Activated T-helper 1 cell treated with anti-CD3 and anti-CD28 coated beads, Interleukin-12 subunit alpha, Interleukin-12 subunit beta, Interleukin-2, Interleukin-4 antibody, amounts not matched to agents 30 ng/mL and 10 ng/mL and 1 ng/mL, durations not matched to agents 14 hours and 24 hours and 36 hours (primary cell): ENCODE results near the gene FGD4. TPM values are rescaled to one million over a fixed set of nuclear protein-coding genes. Genes with fewer than 3 reads are reported as not detected.
"Not testable (repeated sequence)": the region's sequence is repeated elsewhere in the genome, so short reads cannot be mapped to it uniquely, and the experiment has no call there.

Experiments used
- DNase-seq: peaks from one replicate; pipeline ENCODE4 v3.0.0; 2021; ENCODE audit warnings: low spot score
- H3K27ac Mint-ChIP-seq: one replicate; pipeline ENCODE4 v1.8.0; 2021; ENCODE audit warnings: mild to moderate bottlenecking, mixed read lengths
- H3K27me3 Mint-ChIP-seq: one replicate; pipeline ENCODE4 v1.8.0; 2022; ENCODE audit warnings: mild to moderate bottlenecking, moderate library complexity, mixed read lengths; ENCODE audit not compliant: insufficient read depth
- H3K36me3 Mint-ChIP-seq: one replicate; pipeline ENCODE4 v1.8.0; 2021; ENCODE audit warnings: low read depth, mixed read lengths
- H3K4me1 Mint-ChIP-seq: one replicate; pipeline ENCODE4 v1.8.0; 2021; ENCODE audit warnings: low read depth, mixed read lengths
- H3K4me3 Mint-ChIP-seq: one replicate; pipeline ENCODE4 v1.8.0; 2021; ENCODE audit warnings: mild to moderate bottlenecking, moderate library complexity, mixed read lengths
- H3K9me3 Mint-ChIP-seq: one replicate; pipeline ENCODE4 v1.8.0; 2021; ENCODE audit warnings: mixed read lengths
- intact Hi-C: fragments of 100-400 bp; cut with micrococcal nuclease; formaldehyde crosslinking; loops from one replicate; pipeline ENCODE4 v1.15.1; 2024
- total RNA-seq: library from RNA; stranded (reverse); gene quantifications from 2 replicates; pipeline ENCODE4 v1.2.3, GENCODE V29; 2022

The FGD4 gene
- total RNA-seq, 1 donor from 2014 or later = 0.03 TPM

GRCh38 chr12:32546272-32546671 lies 146.9 kb downstream of the FGD4 start:
- Mint-ChIP-seq H3K27me3 (peaks cover 2% of the 10 kb centered on the region), H3K9me3 (no peaks in the 10 kb centered on the region), H3K27ac (no peak overlapping the region), H3K36me3 (no peaks in the 10 kb centered on the region), H3K4me1 (no peaks in the 10 kb centered on the region), H3K4me3 (no peak overlapping the region)
- intact Hi-C loops = no loop called here
- no peak for DNase-seq

DNA sequence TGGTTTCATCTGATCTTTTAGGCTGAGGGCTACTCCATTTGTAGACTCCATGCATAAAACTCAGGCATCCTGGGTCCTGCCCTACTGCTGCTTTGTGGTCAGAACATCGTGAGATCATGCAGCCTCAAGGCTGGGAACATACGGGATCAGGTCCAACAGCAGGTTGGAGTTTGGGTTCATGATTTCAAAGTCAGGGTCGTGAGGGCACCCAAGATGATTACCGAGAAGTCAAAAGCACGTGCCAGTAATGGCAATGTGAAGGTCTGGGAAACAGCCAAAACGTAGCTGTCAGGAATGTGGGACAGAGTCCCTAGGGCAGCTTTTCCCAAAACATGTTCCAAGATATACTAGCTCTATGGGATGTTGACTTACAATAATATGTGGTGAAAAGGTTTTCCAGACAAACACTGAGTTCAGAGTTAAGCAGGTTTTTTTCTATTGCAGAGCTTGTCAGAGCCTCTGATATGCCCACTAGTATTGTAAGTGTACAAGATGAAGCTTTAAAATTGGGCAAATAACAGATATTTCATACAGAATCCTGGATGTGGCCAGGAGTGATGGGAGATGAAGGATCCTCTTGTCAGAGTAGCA lies 149.4 kb downstream of the FGD4 start:
- no peak overlapping the region for H3K27ac Mint-ChIP-seq
- no peak overlapping the region for H3K4me3 Mint-ChIP-seq
- H3K36me3 Mint-ChIP-seq = no peaks in the 10 kb centered on the region
- no peaks in the 10 kb centered on the region for H3K9me3 Mint-ChIP-seq
- DNase-seq = no peak
- H3K4me1 Mint-ChIP-seq = no peaks in the 10 kb centered on the region
- intact Hi-C loops = no loop called here
- peaks cover 2% of the 10 kb centered on the region for H3K27me3 Mint-ChIP-seq

- Mint-ChIP-seq H3K4me3 (no peak overlapping the region), H3K27me3 (peaks cover 2% of the 10 kb centered on the region), H3K36me3 (no peaks in the 10 kb centered on the region), H3K27ac (no peak overlapping the region), H3K9me3 (no peaks in the 10 kb centered on the region), H3K4me1 (no peaks in the 10 kb centered on the region)
- intact Hi-C loops = no loop called here
- DNase-seq = no peak
Measured at GRCh38 chr12:32549675-32550079, 150.3 kb downstream of the FGD4 start.

DNA sequence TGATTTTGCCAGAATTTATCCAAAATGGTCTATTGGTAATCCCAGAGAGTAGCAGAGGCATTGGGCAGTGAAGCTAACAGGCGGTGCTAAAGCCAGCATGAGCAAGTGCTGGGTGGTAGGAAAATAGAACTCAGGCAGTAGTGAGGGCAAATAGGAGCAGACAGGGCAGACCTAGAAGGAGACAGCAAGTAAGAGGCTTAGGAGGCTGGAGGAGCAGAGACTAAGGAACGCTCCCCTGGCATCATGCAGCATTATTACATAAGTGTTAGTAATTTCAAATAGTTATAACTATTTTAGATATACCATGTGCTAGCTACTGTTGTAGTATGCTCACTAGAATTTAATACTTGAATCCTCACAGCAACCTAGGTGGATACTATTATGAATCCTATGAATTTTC lies 151.7 kb downstream of the FGD4 start:
- Mint-ChIP-seq H3K36me3 (no peaks in the 10 kb centered on the region), H3K27ac (no peak overlapping the region), H3K4me3 (no peak overlapping the region), H3K9me3 (no peaks in the 10 kb centered on the region), H3K4me1 (no peaks in the 10 kb centered on the region), H3K27me3 (peaks cover 4% of the 10 kb centered on the region)
- intact Hi-C loops = no loop called here
- DNase-seq = no peak

DNA sequence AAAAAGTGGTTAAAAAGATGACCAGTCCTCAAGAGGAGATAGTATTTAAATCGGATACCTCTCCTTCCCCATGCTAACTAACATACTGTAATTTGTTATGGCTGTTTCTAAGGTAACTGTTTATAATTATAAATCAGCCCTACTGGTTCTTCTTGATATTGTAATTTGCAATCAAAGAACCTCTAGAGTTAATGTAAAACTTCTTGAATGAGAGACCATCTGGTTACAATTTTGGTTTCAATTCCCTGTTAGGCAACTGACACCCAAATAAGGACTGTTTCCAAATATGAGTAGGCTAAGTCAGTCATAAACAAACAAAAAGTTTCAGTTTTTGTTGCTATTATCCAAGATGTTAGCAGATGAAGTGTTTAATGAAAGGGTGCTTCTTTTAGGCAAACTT lies 159.5 kb downstream of the FGD4 start:
- no peak overlapping the region for H3K27ac Mint-ChIP-seq
- intact Hi-C loops = loop anchor here (1.0 to 5.0 kb wide), 3 partner anchors 24 to 98 kb away; no protein-coding TSS in a partner anchor
- H3K27me3 Mint-ChIP-seq = peaks cover 2% of the 10 kb centered on the region
- DNase-seq = no peak
- peaks cover 33% of the 10 kb centered on the region for H3K4me1 Mint-ChIP-seq
- peaks cover 7% of the 10 kb centered on the region for H3K9me3 Mint-ChIP-seq
- no peak overlapping the region for H3K4me3 Mint-ChIP-seq
- H3K36me3 Mint-ChIP-seq = peaks cover 2% of the 10 kb centered on the region

- DNase-seq = no peak
- peaks cover 3% of the 10 kb centered on the region for H3K36me3 Mint-ChIP-seq
- H3K4me3 Mint-ChIP-seq = no peak overlapping the region
- intact Hi-C loops = loop anchor here (1.0 to 5.0 kb wide), 3 partner anchors 24 to 98 kb away; no protein-coding TSS in a partner anchor
- H3K27ac Mint-ChIP-seq = peak overlapping the region; percentile 30
- peaks cover 7% of the 10 kb centered on the region for H3K9me3 Mint-ChIP-seq
- peaks cover 2% of the 10 kb centered on the region for H3K27me3 Mint-ChIP-seq
- H3K4me1 Mint-ChIP-seq = peaks cover 33% of the 10 kb centered on the region
Measured at GRCh38 chr12:32559434-32559833, 160.1 kb downstream of the FGD4 start.

- no peak overlapping the region for H3K27ac Mint-ChIP-seq
- H3K27me3 Mint-ChIP-seq = no peaks in the 10 kb centered on the region
- peaks cover 4% of the 10 kb centered on the region for H3K36me3 Mint-ChIP-seq
- no peak overlapping the region for H3K4me3 Mint-ChIP-seq
- intact Hi-C loops = no loop called here
- DNase-seq = no peak
- H3K9me3 Mint-ChIP-seq = peaks cover 7% of the 10 kb centered on the region
- H3K4me1 Mint-ChIP-seq = peaks cover 33% of the 10 kb centered on the region
Measured at GRCh38 chr12:32560520-32560919, 161.2 kb downstream of the FGD4 start.

DNA sequence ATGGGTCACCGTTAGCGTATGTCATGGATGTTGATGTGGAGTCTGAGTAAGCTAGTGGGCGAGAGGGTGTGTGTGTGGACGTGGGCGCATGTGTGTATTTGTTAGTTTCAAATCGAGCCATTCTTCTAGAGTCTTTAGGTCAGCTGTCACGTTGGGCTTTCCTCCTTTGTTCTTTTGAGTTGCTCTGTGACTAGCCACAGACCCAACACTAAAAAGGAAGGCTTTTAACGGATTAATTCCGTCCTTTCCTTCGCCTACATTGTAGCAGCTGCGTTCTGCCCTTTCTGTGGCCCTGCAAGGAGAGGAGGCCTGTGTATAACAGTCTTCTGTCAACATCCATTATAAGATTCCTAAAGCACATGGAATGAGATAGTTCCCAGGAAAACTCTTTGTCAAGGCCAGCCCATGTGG lies 162.6 kb downstream of the FGD4 start:
- Mint-ChIP-seq H3K27ac (peak overlapping the region; percentile 32), H3K36me3 (peaks cover 4% of the 10 kb centered on the region), H3K9me3 (peaks cover 7% of the 10 kb centered on the region), H3K4me1 (peaks cover 33% of the 10 kb centered on the region), H3K4me3 (no peak overlapping the region), H3K27me3 (no peaks in the 10 kb centered on the region)
- intact Hi-C loops = no loop called here
- DNase-seq = no peak

GRCh38 chr12:32562413-32562812 lies 163.1 kb downstream of the FGD4 start:
- H3K9me3 Mint-ChIP-seq, H3K27ac Mint-ChIP-seq, H3K27me3 Mint-ChIP-seq, intact Hi-C loops, H3K36me3 Mint-ChIP-seq, H3K4me3 Mint-ChIP-seq, DNase-seq: not testable (repeated sequence)
- H3K4me1 Mint-ChIP-seq = peaks cover 37% of the 10 kb centered on the region

DNA sequence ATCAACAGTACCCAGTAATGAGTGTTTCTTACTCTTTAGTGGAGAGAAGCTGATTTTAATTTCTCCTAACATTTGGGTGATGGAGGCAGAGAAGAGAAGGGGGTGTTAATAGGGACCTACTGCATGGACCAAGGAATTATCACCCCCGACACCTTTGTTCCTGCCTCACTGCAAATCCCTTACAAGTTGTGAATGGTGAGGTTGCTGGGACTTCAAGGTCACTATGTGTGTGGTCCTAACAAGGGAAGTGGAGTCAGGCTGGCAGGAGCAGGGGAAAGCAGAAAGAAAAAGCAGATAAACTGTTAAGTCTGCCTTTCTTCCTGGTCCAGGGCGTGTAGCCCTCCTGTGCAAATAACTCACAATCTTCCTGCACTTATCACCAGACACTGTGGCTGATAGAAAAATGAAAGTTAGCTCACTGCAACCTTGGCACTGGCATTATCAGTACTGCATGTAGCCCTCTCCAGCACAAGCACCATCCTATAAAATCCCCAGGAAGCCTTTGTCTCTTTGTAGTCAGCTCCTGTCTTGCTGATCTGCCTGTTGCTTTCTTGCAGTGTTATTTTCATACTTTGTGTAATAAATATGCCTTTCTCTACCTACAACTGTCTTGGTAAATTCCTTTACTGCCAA lies 167.4 kb downstream of the FGD4 start:
- intact Hi-C loops = no loop called here
- H3K4me1 Mint-ChIP-seq = peaks cover 9% of the 10 kb centered on the region
- H3K27me3 Mint-ChIP-seq = no peaks in the 10 kb centered on the region
- DNase-seq = no peak
- no peak overlapping the region for H3K27ac Mint-ChIP-seq
- H3K4me3 Mint-ChIP-seq = no peak overlapping the region
- peaks cover 3% of the 10 kb centered on the region for H3K36me3 Mint-ChIP-seq
- H3K9me3 Mint-ChIP-seq = peaks cover 4% of the 10 kb centered on the region

DNA sequence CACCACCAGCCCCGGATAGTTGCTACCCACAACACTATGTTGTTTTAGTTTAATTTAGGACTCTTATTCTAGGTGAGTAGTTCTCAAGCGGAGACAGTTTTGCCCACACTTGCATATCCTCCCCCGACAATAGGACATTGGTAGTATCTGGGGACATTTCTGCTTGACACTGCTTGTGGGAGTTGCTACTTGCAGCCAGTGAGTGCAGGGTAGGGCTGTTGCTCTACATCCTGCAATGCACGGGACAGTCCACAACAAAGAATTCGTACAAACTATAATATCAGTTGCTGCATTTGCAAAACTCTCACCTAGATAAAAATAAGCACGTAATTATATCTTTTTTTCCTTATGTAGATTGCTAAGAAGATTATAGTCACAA lies 167.9 kb downstream of the FGD4 start:
- Mint-ChIP-seq H3K27ac (no peak overlapping the region), H3K4me1 (peaks cover 4% of the 10 kb centered on the region), H3K36me3 (peaks cover 2% of the 10 kb centered on the region), H3K9me3 (no peaks in the 10 kb centered on the region), H3K4me3 (no peak overlapping the region), H3K27me3 (no peaks in the 10 kb centered on the region)
- no peak for DNase-seq
- intact Hi-C loops = no loop called here

- Mint-ChIP-seq H3K4me3 (no peak overlapping the region), H3K4me1 (peaks cover 4% of the 10 kb centered on the region), H3K36me3 (peaks cover 2% of the 10 kb centered on the region), H3K9me3 (no peaks in the 10 kb centered on the region), H3K27ac (no peak overlapping the region), H3K27me3 (no peaks in the 10 kb centered on the region)
- DNase-seq = no peak
- intact Hi-C loops = no loop called here
Measured at GRCh38 chr12:32568228-32568627, 168.9 kb downstream of the FGD4 start.

- no peaks in the 10 kb centered on the region for H3K9me3 Mint-ChIP-seq
- H3K27me3 Mint-ChIP-seq = no peaks in the 10 kb centered on the region
- no peak overlapping the region for H3K4me3 Mint-ChIP-seq
- intact Hi-C loops = no loop called here
- H3K27ac Mint-ChIP-seq = no peak overlapping the region
- DNase-seq = no peak
- peaks cover 4% of the 10 kb centered on the region for H3K4me1 Mint-ChIP-seq
- peaks cover 2% of the 10 kb centered on the region for H3K36me3 Mint-ChIP-seq
Measured at GRCh38 chr12:32569259-32569658, 169.9 kb downstream of the FGD4 start.
